Hematopoietic multipotent progenitor cell treated with erythropoietin and hydrocortisone succinate and interleukin-3 and kit ligand, for 8 days (in vitro differentiated cells): ENCODE measurements around the gene FAM187B.
A peak's percentile ranks its signal among the peaks of the same experiment; 100 is the strongest.
"Not testable (repeated sequence)": the region's sequence is repeated elsewhere in the genome, so short reads cannot be mapped to it uniquely, and the experiment has no call there.

Experiments
- DNase-seq: peaks from one replicate; pipeline ENCODE4 v3.0.0-alpha.2; 2015

The FAM187B gene

DNA sequence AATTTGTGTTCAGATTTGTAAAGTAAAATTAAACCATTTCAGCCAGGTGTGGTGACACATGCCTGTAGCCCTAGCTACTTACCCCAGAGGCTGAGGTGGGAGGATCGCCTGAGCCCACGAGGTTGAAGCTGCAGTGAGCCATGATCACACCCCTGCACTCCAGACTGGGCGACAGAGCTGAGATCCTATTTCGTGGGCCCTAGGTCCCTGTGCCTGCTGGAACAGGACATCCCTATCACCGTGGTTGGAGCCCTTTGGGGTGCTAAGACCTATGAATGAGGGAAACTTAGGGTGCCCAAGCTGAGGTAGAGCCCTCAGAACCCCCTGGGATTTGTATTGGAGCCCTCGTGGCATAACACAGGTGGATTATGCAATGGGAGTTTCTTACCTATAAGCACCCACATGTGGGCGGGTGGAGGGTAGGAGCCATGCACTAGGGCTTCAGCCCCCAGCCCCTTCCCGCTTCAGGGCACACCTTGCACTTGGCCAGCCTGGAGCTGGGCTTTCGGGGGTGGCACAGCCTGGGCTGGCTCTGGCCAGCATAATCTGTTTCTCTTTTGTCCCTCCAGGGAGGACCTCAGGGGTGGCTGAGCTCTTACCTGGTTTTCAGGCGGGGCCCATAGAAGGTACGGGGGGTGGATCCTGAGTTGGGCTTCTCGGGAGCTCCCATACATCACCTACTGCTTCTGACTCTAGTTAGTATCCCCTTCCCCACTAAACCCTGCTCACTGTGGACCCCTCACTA lies 33.0 kb upstream of the FAM187B start:
- DNase-seq = no peak

DNA sequence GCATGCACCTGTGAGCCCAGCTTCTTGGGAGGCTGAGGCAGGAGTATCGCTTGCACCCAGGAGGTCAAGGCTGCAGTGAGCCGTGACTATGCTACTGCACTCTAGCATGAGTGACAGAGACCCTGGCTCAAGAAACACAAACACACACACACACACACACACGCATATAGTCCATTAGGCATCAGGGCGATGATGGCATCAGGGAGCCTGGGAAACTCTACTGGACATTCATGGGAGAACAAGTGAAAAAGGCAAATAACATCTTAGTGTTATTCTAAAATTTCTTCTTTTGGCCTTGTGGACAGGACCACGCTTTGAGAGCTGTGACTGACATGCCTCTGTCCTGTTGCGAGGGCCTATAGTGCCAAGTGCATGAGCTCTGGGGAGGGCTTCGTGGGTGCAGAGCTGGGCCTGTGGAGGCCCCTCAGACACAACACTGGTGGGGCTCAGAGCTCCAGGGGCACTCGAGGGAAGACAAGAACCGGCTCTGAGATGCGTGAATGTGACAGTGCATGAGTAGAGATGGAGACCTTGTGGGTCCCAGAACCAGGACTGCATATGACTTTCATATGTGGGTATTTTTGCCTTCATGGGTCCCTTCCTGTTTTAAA lies 32.3 kb upstream of the FAM187B start:
- DNase-seq = no peak

DNA sequence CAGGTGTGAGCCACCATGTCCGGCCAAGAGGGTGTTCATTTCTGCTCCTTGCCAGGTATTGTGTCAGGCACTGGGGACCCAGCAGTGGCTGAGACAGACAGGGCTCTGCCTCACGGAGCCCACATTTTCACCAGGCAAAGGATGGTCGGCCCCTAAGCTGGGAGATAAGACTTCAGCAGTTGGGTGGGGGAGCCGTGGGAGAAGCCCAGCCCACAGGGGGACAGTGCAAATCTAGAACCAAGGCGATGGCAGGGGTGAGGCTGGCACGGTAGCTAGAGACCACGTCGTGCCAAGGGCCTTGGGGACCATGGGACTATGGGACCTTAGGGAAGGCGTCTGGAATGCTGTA lies 28.5 kb upstream of the FAM187B start:
- DNase-seq = peak; percentile 13

GRCh38 chr19:35256566-35256965 lies 28.0 kb upstream of the FAM187B start:
- no peak for DNase-seq

DNA sequence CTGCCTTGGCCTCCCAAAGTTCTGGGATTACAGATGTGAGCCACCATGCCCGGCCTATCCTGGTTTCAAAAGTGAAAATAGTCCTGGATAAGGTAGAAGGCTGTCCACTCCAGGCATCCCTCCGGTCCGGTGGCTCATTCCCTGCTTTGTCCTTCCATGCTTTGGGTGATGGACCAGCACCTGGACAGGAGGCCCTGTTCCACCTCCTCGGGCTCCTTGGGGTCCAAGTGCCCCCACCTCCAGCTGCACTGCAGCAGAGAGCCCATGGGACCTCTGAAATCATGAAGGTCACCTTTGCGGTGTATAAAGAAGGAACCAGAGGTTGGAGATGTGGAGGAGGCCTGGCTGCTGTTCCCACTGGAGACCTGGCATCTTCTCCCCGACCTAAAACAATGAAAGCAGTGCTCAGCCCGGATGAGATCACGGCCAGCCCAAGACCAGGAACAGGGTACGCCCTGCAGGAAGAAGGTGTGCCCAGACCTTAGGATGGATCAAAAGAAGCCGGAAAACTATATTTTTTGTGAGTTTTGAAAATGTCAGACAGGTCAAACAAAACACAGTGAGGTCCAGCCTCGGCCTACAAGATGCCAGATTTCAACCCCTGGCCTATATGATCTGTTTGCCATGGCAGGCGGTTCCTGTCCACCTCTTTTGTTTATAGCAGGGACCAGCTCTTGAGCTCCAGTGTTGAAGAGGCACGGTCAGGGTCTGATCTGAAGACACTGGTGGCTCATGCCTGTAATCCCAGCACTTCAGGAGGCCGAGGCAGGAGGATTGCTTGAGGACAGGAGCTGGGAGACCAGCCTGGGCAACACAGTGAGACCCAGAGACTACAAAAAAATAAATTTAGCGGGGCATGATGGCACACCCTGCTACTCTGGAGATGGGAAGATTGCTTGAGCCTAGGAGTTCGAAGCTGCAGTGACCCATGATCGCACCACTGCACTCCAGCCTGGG lies 26.1 kb upstream of the FAM187B start:
- no peak for DNase-seq

DNA sequence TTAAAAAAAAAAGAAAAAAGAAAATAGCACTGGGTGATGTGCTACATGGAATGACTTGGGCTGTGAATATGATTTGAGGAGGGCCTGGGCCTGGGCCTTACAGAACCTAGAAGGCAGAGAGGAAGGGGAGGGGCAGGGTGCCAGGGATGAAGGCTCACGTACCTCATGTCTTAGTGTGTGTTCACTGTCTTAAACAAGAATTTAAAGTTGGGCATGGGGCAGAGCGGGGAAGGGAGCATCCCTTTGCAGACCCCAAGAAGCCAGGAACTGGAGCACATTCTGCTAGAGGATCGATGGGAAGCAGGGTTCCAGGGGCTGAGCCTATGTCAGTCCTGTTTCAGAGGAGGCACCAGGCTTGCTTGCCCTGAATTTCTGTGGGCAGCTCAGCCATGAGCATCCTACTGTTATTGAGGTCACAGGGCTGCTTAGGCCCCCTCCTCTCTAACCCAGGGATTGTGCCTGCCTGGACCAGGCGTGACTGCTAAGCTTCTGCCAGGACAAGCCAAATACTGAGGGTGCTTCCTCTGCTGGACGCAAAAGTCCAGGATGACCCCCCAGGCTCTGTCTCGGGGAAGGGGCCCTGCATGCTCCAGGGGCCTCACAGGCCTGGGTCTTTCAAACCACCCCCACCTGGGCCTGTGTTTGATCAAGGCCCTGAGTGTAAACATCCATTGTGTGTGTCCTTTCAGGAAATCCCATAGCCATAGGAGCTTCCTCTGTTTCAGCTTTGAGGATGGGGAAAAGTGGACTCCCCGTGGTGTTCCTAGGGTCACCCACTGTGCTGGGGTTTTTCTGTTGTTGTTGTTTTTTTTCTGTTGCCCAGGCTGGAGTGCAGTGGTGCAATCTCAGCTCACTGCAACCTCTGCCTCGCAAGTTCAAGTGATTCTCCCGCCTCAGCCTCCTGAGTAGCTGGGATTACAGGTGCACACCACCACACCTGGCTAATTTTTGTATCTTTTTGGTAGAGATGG lies 25.1 kb upstream of the FAM187B start:
- DNase-seq = no peak

GRCh38 chr19:35251456-35251855 lies 22.9 kb upstream of the FAM187B start:
- no peak for DNase-seq

DNA sequence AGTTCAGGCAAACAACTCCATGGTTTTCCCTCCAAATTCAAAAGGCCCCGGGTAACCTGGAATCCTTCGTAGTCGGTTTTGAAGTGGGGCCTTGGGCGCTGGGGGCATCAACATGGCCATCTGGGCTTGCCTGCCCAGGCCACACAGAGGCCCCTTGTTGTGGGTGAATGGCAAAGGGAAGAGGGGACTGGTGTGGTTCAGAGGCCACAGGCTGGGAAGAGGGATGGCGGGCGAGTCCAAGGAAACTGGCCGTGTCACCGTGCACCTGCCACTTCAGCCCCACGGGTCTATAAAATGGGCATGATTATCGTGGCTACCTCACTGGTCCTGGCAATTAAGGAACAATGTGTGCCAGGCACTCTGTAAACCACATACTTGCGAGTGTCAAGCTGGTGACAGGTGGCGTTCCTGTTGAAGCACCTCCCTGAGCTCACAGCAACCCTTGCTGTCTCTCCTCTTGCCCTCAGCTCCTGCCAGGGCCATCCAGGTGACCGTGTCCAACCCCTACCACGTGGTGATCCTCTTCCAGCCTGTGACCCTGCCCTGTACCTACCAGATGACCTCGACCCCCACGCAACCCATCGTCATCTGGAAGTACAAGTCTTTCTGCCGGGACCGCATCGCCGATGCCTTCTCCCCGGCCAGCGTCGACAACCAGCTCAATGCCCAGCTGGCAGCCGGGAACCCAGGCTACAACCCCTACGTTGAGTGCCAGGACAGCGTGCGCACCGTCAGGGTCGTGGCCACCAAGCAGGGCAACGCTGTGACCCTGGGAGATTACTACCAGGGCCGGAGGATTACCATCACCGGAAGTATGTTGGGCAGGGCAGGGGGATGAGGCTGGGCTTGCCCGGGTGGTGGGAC lies 21.5 kb upstream of the FAM187B start:
- DNase-seq = no peak

DNA sequence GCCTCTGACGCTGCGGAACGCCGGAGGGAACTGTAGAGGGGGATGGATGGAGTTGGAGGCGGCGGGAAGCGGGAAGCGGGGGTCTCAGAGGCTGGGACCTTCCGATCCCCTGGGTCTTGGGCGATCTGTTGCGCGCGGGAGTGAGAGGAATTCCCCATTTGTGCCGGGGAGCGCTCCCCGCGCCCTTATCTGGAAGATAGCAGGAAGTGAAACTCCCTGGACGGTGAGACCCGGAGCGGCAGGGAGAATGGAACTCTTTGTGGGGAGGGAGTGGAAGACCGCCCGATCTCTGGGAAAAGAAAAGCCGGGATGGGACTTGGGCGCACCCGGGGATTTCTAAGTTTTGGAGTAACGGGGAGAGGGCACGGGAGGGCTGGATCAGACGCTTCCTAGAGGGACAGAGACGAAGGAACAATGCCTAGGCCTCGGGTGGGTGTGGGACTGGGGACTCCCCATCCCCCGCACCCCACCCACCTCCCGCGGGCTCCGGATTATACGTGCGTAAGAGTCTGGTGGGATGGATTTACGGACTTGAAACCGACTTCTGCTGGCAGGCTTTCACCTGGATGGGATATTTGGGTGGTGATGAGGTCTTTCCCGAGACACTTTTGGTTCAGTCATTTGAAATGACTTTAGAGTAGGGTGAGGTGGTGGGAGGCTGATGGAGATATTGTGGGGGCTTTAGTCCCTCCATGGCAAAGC lies 20.8 kb upstream of the FAM187B start:
- DNase-seq = no peak

DNA sequence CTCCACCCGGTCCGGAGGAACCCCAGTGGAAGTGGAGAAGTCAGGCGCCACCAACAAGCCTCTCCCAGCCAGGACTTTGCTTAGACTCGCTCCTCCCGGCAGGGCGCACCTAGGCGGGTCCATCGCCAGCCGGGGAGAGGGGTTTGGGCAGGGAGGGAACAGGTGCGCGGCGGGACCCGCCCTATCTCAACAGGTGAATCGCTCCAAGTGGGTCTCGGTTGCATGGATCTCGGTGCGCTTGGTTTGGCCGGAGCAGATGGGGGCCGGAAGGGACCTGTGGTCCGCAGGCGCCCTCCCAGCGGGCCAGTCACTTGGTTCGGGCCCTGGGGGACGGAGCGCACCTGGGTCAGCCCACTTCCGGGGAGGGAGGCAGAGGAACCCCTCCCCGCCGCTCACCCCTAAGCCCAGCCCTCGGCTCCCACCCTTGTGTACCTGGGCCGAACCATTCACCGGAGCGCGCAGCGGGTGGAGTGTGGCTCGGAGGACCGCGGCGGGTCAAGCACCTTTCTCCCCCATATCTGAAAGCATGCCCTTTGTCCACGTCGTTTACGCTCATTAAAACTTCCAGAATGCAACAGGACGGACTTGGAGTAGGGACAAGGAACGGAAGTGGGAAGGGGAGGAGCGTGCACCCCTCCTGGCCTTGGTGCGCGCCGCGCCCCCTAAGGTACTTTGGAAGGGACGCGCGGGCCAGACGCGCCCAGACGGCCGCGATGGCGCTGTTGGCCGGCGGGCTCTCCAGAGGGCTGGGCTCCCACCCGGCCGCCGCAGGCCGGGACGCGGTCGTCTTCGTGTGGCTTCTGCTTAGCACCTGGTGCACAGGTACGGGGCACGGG lies 20.0 kb upstream of the FAM187B start, which contains the start of gene LSR:
Gene LSR (plus strand): TSS at position 693 of the 836 bp plus-strand sequence. CDS start 21 bp downstream, at position 714.
- DNase-seq = no peak

- DNase-seq = no peak
Observed at GRCh38 chr19:35247526-35248309, 19.2 kb upstream of the FAM187B start.

- no peak for DNase-seq
Observed at GRCh38 chr19:35246466-35247092, 18.0 kb upstream of the FAM187B start.

DNA sequence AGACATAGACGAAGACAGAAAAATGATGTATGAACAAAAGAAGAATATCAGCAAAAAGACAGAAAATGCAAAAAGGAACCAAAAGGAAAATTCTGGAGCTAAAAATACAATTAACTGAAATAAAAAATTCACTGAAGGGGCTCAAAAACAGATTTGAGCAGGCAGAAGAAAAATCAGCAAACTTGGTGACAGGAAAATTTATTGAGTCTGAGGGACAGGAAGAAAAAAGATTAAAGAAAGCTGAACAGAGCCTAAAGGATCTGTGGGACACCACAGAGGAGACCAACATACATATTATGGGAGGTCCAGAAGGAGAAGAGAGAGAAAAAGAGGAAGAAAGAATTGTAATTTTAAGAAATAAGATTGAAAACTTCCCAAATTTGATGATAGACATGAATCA lies 12.9 kb upstream of the FAM187B start:
- no peak for DNase-seq

- no peak for DNase-seq
Observed at GRCh38 chr19:35240327-35240726, 11.8 kb upstream of the FAM187B start.

DNA sequence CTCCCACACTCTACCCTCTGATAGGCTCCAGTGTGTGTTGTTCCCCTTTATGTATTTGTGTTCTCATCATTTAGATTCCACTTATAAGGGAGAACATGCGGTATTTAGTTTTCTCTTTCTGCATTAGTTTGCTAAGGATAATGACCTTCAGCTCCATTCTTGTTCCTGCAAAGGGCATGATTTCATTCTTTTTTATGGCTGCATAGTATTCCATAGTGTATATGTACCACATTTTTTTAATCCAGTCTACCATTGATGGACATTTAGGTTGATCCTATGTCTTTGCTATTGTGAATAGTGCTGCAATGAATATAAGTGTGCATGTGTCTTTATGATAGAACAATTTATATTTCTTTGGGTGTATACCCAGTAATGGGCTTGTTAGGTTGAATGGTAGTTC lies 11.1 kb upstream of the FAM187B start:
- not testable (repeated sequence) for DNase-seq

GRCh38 chr19:35236638-35237400 lies 8.3 kb upstream of the FAM187B start:
- DNase-seq = peak; percentile 45

DNA sequence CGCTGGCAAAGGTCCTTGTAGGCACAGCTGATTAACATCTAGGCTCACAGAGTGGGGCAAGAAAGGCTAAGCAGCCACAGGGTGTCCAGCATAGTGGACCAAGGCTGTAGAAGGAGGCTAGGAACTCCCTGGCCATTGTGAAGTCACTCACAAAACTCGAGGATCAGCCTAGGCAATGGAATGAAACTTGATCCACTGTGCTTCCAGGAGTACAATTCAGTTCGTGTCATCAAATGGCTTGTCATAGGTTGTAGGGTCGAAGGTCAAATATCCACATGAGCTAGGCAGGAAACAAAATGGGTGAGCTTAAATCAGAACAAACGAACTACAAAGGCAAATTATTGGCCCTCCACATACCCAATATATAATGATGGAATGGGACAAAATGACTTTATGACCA lies 4.4 kb upstream of the FAM187B start:
- no peak for DNase-seq
